Erythroblast (primary cell): ENCODE data around the gene PLXNC1.

ENCODE experiments used
- GATA1 ChIP-seq: IDR thresholded peaks from 2 replicates; pipeline ENCODE4 v1.6.1; 2011; ENCODE audit warnings: low read depth, mild to moderate bottlenecking, control low read depth, low read length, moderate library complexity
- POLR2A ChIP-seq: IDR thresholded peaks from 2 replicates; pipeline ENCODE4 v1.6.1; 2011; ENCODE audit warnings: mild to moderate bottlenecking, low read length

- TF ChIP-seq POLR2A (no peak), GATA1 (no peak)
Measured at GRCh38 chr12:94165138-94165537, 16.8 kb downstream of the PLXNC1 start.
